ENCODE results near the gene FKBP6.
"Not testable (repeated sequence)": the region's sequence is repeated elsewhere in the genome, so short reads cannot be mapped to it uniquely, and the experiment has no call there.

Gene FKBP6

DNA sequence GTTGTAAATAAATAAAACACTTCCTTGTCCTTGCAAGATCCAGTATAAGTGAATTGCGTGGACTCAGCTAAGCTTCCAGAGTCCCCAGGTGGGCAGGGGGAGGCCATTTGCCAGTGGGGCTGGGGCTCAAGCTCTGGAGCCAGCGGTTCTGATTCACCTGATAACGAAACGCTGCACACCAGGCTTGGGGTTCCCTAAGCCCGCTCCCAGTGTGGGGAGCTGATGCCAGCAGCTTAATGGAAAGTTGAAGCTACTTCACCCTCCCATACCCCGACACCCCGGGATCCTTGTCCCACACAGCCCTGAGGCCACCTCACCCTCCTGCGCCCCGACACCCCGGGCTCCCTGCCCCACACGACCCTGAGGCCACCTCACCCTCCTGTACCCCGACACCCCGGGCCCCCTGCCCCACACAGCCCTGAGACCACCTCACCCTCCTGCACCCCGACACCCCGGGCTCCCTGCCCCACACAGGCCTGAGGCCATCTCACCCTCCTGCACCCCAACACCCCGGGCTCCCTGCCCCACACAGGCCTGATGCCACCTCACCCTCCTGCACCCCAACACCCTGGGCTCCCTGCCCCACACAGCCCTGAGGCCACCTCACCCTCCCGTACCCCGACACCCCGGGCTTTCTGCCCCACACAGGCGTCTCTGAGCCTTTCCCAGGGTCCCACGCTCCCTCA is 30.8 kb downstream of the FKBP6 start:
- no peak for DNase-seq

DNA sequence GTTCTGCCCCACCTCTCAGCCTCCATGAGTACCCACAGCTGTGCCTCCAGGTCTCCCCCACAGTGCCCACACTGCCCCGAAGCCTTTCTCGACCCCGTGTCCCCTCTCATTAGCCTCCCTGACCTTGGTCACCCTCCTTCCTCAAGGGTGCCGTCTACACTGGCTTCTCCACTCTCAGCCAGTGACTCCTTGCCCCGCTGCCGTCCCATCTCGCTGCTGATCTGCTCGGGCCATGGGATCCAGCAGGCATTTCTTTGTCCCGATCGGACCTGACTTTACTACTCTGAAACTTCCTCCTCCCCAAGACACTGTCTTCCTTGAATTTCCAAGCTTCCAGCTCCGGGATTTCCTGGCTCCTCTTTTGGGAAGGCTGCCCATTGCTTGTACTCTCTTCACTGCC is 31.3 kb downstream of the FKBP6 start:
- DNase-seq, result no peak

DNA sequence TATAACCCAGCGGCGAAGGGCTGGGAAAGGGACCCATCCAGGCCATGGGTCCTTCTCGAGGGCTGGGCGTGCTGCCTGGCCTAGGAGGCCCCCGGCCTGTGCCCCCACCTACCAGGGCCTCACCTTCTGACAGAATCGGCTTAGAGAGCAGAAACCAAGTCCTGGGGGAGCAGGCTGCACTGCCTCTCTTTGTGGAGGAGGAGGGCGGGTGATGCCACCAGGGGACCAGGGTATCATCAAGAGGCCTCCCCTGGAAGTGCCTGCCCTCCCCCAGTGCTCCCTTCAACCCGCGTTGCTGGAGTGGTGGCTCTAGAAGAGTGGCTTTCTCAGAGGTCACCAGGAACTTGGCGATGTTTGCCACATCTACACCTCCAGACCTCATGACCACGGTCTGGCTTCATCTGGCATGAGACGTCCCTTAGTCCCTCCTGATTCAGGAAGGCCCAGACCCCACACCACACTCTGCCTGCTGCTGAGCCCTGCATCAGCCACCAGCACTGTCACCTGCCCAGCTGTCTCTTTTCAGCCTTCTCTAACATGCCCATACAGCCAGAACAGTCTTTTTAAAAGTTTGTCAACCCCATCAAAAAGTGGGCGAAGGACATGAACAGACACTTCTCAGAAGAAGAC is 31.9 kb downstream of the FKBP6 start:
- no peak for DNase-seq

GRCh38 chr7:73360590-73360989 is 32.6 kb downstream of the FKBP6 start:
- DNase-seq, result not testable (repeated sequence)

DNA sequence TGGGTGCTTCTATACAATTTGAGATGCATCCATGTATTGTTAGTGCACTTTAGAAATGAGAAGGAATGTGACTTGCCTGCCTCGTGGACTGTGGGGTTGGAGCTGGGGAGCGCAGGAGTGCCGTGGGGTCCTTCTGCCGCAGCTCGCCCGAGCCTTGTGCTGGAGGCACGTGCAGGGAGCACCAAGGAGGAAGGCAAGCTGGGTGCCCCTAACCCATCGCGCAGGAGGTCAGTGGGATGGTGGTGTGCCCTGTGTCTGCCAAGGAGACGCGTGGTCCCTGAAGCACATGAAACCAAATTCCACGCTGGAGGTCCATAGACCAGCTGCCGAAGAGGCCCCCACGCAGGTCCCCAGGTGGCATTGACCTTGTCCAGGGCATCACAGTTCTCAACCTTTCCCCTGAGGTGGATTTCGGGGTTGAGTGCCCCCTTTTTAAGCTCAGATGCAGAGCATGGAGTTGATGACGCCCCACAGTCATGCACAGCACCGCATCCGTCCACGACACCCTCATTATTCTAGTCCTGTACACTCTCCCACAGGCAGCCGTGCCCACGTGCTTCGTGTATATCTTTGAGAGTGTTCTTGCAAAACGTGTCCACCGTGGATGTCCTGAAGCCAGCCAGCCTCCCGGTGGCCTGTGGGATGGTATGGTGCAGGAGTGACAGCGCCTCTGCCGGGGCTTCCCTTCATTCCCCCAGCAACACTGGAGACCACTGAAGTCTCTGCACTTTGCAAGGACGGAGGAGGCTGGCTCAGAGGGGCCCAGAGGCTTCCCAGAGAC is 35.5 kb downstream of the FKBP6 start:
- no peak for DNase-seq

- DNase-seq, result no peak
Observed at GRCh38 chr7:73364006-73364728, 36.2 kb downstream of the FKBP6 start.

GRCh38 chr7:73366127-73366526 is 38.2 kb downstream of the FKBP6 start:
- no peak for DNase-seq

- DNase-seq, result no peak
Observed at GRCh38 chr7:73366990-73367389, 39.0 kb downstream of the FKBP6 start.

DNA sequence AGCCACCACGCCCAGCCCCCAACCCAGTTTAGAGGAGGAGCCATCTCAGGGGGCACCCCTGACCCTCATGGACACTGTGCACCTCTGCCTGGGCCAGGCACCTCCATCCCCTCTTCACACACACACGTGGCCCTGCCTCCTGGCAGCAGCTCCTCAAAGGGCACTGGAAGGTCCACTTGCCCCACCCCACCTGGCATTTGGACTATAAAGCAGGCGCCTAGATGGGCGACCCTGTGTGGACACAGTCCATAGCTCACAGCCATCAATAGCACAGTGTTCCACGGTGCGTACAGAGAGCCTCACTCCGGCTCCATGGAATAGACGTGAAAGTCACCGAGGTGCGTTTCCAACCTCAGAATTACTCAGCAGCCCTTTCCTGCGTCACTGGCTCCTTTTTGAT is 41.0 kb downstream of the FKBP6 start:
- no peak for DNase-seq

DNA sequence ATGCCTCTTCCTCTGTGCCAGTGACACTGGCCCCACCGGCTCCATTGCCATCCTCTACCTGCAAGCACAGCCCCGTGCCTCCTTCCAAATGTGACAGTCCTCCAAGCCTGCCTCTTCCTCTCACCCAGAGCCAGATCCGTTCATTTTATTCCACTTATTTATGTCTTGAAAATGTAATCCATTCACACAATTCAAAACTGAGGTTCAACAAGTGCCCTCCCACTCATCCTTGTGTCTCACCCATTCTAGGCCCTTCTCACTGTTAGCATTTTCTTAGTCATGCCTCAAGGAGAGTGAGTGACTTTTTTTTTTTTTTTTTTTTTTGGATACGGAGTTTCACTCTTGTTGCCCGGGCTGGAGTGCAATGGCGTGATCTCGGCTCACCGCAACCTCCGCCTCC is 41.7 kb downstream of the FKBP6 start:
- DNase-seq, result no peak

GRCh38 chr7:73373741-73374140 is 45.8 kb downstream of the FKBP6 start:
- DNase-seq, result no peak

DNA sequence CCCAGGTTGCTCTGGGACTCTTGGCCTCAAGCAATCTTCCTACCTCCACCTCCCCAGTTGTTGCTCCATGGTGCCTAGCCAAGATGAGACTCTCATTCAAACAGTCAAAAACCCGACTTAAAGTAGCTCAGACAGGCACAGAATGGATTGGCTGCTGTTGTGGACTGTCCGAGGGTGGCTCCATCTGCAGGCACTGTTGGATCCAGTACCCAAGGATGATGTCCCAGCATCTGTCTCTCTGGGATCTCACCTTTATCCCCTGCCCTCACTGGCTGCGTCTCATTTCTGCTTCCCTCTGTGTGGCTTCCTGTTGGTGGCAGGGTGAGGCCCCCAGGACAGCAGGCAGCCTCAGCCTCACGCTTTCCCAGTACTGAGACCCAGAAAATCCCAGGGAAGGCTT is 48.3 kb downstream of the FKBP6 start:
- not testable (repeated sequence) for DNase-seq

- no peak for DNase-seq
Observed at GRCh38 chr7:73376671-73377412, 48.9 kb downstream of the FKBP6 start.

- DNase-seq, result not testable (repeated sequence)
Observed at GRCh38 chr7:73377413-73378200, 49.6 kb downstream of the FKBP6 start.

DNA sequence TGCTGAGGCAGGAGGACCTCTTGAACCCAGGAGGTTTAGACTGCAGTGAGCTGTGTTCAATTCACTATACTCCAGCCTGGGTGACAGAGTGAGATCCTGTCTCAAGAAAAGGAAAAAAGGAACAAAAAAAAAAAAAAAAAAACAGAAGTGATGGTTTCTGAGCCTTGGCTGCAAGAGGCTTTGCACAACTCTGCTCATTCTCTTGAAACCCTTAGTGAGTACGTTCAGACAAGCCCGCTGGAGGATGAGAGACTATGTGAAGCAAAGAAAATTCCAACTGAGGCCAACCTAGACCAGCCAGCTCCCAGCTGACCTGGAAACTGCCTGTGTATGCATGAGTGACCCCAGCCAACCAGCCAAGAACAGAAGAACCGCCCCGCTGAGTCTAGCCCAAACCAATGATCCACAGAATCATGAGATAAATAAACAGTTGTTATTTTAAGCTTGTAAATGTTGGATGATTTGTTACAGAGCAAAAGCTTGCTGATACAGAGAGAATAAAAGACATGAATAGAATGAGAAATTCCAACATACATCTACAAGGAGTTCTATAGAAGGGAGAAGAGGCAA is 55.1 kb downstream of the FKBP6 start:
- no peak for DNase-seq

GRCh38 chr7:73387221-73387828 is 59.4 kb downstream of the FKBP6 start:
- DNase-seq, result no peak

GRCh38 chr7:73387908-73388414 is 60.0 kb downstream of the FKBP6 start:
- no peak for DNase-seq

GRCh38 chr7:73391396-73391795 is 63.4 kb downstream of the FKBP6 start:
- no peak for DNase-seq

DNA sequence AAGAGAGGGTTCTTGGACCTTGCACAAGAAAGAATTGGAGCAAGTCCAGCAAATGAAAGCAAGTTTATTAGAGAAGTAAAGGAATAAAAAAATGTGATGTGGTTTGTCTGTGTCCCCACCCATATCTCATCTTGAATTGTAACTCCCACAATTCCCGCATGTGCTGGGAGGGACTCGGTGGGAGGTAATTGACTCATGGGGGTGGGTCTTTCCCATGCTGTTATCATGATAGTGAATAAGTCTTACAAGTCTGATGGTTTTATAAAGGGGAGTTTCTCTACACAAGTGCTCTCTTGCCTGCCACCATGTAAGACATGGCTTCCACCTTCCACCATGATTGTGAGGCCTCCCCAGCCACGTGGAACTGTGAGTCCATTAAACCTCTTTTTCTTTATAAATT is 66.5 kb downstream of the FKBP6 start:
- no peak for DNase-seq
